ENCODE data around the gene GULP1. TPM values are rescaled to one million over a fixed set of nuclear protein-coding genes. Genes with fewer than 3 reads are reported as not detected.

Gene GULP1
- total RNA-seq, 3 donors from 2014 or later, result 9.0 to 35.7 (median 15.1) TPM

DNA sequence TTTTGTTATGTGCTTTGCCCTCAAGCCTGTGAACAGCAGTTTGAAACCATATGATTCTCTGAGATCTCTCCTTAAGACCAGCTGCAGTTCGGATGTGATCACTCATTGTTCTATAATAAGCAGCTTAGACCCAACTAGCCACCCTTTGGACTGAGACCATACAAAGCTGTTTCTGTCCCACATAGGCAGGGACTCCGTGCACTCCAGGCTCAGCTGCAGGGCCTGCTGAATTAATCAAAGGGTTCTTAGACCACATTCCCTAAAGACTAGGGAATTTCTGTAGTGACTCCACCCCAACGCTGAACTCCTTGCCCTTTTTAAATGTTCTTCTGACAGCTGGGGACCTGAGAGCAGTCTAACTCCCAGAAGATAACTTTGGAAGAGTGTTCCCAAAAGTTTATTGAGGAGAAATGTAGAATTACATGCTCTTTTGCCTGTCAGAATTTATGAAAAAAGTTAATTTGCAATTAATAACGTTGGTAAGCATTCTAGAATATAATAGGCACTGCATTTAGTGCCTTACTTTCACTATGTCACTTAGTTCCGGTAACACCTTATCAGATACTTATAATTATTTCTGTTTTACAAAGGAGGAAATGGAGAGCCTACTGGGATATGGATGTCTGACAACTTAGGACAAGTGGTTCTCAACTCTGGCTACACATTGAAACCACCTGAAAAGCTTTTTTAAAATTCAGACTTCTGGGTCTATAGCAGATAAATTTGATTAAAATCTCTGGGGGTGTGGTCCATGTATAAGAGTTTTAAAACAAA, 42.3 kb downstream of the GULP1 start:
- intact Hi-C loops (cut with DNase I, micrococcal nuclease), result no loop called here
- TF ChIP-seq CTCF (IDR thresholded peaks at IDR 0.05), result no peak
- Histone ChIP-seq H3K4me1 (ENCODE audit: low read depth) (no peaks in the 10 kb centered on the region), H3K4me3 (no peak overlapping the region), H3K36me3 (ENCODE audit: low read depth) (no peaks in the 10 kb centered on the region), H3K9me3 (no peaks in the 10 kb centered on the region)
- no peak for ATAC-seq
- DNase-seq, result no peak

DNA sequence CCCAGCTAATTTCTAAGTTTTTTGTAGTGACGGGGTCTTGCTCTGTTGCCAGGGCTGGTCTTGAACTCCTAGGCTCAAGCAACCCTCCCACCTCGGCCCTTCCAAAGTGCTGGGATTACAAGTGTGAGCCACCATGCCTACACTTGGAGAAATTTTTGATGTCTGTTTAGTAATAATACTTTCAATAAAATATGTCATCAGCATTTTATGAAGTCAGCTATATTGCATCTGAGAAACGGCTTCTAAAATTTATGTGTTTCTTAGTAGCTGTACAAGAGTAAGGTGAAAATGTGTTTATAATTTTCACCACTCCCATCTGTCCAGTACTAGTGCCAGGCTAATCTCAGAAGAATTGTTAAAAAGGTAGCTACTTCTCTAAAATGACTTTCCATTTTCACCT, 46.8 kb downstream of the GULP1 start:
- no peak for TF ChIP-seq CTCF (IDR thresholded peaks at IDR 0.05)
- DNase-seq (no peak), ATAC-seq (no peak)
- intact Hi-C loops (cut with DNase I, micrococcal nuclease), result no loop called here
- H3K4me1 ChIP-seq (ENCODE audit: low read depth), result no peaks in the 10 kb centered on the region
- no peaks in the 10 kb centered on the region for H3K9me3 ChIP-seq
- no peak overlapping the region for H3K4me3 ChIP-seq
- no peaks in the 10 kb centered on the region for H3K36me3 ChIP-seq (ENCODE audit: low read depth)

DNA sequence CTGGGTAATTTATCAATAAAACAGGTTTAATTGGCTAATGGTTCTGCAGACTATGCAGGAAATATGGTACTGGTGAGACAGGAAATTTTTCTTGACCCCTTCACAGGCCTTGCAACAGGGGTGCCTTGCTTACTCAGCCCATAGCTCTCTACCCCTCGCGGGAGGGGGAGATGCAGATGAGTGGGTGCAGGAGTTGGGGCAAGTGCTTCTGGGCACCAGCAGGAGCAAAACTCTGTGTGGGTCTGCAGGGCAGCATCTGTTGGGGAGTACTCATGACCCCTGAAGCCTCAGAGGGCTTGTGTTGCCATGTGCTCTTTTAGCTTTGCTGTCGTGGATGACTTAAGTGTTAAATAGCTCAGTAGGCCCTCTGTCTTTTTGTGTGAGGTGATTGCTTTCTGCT, 48.6 kb downstream of the GULP1 start:
- no peaks in the 10 kb centered on the region for H3K4me1 ChIP-seq (ENCODE audit: low read depth)
- ATAC-seq, result no peak
- TF ChIP-seq CTCF (IDR thresholded peaks at IDR 0.05), result no peak
- no peaks in the 10 kb centered on the region for H3K36me3 ChIP-seq (ENCODE audit: low read depth)
- intact Hi-C loops (cut with DNase I, micrococcal nuclease), result no loop called here
- no peaks in the 10 kb centered on the region for H3K9me3 ChIP-seq
- DNase-seq, result no peak
- H3K4me3 ChIP-seq, result no peak overlapping the region

- Histone ChIP-seq H3K36me3 (ENCODE audit: low read depth) (no peaks in the 10 kb centered on the region), H3K4me1 (ENCODE audit: low read depth) (no peaks in the 10 kb centered on the region), H3K4me3 (no peak overlapping the region), H3K9me3 (no peaks in the 10 kb centered on the region)
- intact Hi-C loops (cut with DNase I, micrococcal nuclease), result no loop called here
- DNase-seq (no peak), ATAC-seq (no peak)
- no peak for TF ChIP-seq CTCF (IDR thresholded peaks at IDR 0.05)
Observed at GRCh38 chr2:188345020-188345419, 53.3 kb downstream of the GULP1 start.

DNA sequence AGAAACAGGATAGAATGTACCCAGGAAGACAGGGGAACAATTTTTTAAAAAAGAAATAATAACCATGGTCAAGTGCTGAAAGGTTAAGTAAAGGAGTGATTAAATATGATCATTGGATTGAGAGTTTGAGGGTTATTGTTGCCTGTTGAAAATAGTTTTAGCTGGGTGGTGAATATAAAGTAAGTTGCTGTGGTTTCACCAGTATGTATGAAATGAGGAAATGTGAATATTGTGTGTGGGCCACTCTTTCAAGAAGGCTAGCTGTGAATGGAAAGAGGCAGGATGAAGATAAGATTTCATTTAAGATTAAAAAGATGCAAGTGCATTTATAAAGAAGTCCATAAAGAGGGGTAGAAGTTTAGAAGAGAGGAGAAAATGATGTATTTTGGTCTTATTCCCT, 53.8 kb downstream of the GULP1 start:
- H3K9me3 ChIP-seq, result no peaks in the 10 kb centered on the region
- ATAC-seq (no peak), DNase-seq (no peak)
- H3K36me3 ChIP-seq (ENCODE audit: low read depth), result no peaks in the 10 kb centered on the region
- intact Hi-C loops (cut with DNase I, micrococcal nuclease), result no loop called here
- H3K4me1 ChIP-seq (ENCODE audit: low read depth), result no peaks in the 10 kb centered on the region
- TF ChIP-seq CTCF (IDR thresholded peaks at IDR 0.05), result no peak
- no peak overlapping the region for H3K4me3 ChIP-seq
